Endothelial cell of umbilical vein (primary cell): Measurements from ENCODE around the gene STAB1. TPM values are rescaled to one million over a fixed set of nuclear protein-coding genes. Genes with fewer than 3 reads are reported as not detected.

Source experiments
- BruUV-seq: library from RNA; stranded (reverse); fragments of 400-500 nt; replicated peaks from 2 replicates; lab custom pipeline; 2021; lab: Mats Ljungman, UMichigan
- CTCF ChIA-PET: fragments of 300-600, 350-600 bp; sonication (Branson Sonifier 250); formaldehyde crosslinking; loops from one replicate; lab custom pipeline; 2021; ENCODE audit warnings: antibody characterized with exemption, inconsistent platforms; lab: Charles Lee
- POLR2A ChIA-PET: fragments of 300-600, 350-600 bp; sonication (Branson Sonifier 250); formaldehyde crosslinking; loops from one replicate; lab custom pipeline; 2021; ENCODE audit warnings: antibody characterized with exemption, inconsistent platforms; lab: Charles Lee
- DNase-seq: peaks from one replicate; pipeline ENCODE4 v3.0.0-alpha.2; 2011; ENCODE audit warnings: low read depth, low spot score
- FAIRE-seq: peaks from 2 replicates; lab custom pipeline; 2011; peaks lifted over from hg19 to GRCh38; lab: Jason Lieb, UNC
- H2AFZ ChIP-seq: 2 replicates; pipeline ENCODE4 v1.6.0; 2012; ENCODE audit warnings: low read depth, low read length, control low read depth, inconsistent platforms
- H3K27ac ChIP-seq: 2 replicates; pipeline ENCODE4 v1.5.1; 2011; ENCODE audit warnings: low read depth, mild to moderate bottlenecking, control low read depth, low read length, moderate library complexity; ENCODE audit not compliant: insufficient read depth
- H3K27me3 ChIP-seq, 2 experiments: 2 replicates each; pipeline versions ENCODE4 v1.6.0 to v1.6.1; 2011; ENCODE audit warnings: low read length in 2 of 2, mixed read lengths in 1 of 2; ENCODE audit not compliant: control insufficient read depth in 2 of 2, insufficient read depth in 2 of 2
- H3K36me3 ChIP-seq, 2 experiments: 2 replicates in 1 of 2; 3 replicates in 1 of 2; pipeline ENCODE4 v1.5.1; 2011; ENCODE audit warnings: low read length in 2 of 2, mild to moderate bottlenecking in 1 of 2, moderate library complexity in 1 of 2; ENCODE audit not compliant: control insufficient read depth in 2 of 2, insufficient read depth in 2 of 2; ENCODE audit errors: extremely low read depth in 1 of 2
- H3K4me1 ChIP-seq: 3 replicates; pipeline ENCODE4 v1.5.1; 2011; ENCODE audit warnings: mild to moderate bottlenecking, low read length; ENCODE audit not compliant: control insufficient read depth, insufficient read depth; ENCODE audit errors: extremely low read depth
- H3K4me2 ChIP-seq: 2 replicates; pipeline ENCODE4 v1.6.1; 2011; ENCODE audit warnings: low read length, control low read depth, mixed read lengths; ENCODE audit not compliant: insufficient read depth
- H3K4me3 ChIP-seq, 3 experiments: fragments of 200-600 bp in 1 of 3; sonication (generic), shearing (Covaris generic) in 1 of 3; replicated peaks in 1 of 3; 2 replicates each; pipeline ENCODE4 v1.5.1; 2011 to 2016; ENCODE audit warnings: control low read depth in 3 of 3, low read length in 3 of 3, mild to moderate bottlenecking in 2 of 3, inconsistent platforms in 1 of 3, low read depth in 1 of 3, moderate library complexity in 1 of 3; ENCODE audit not compliant: insufficient read depth in 1 of 3
- H3K79me2 ChIP-seq: 2 replicates; pipeline ENCODE4 v1.6.0; 2012; ENCODE audit warnings: low read length, inconsistent platforms; ENCODE audit not compliant: control insufficient read depth, insufficient read depth
- H3K9ac ChIP-seq: replicated peaks from 2 replicates; pipeline ENCODE3; 2011; ENCODE audit warnings: low read length, control low read depth; ENCODE audit not compliant: insufficient read depth; ENCODE audit errors: extremely low read depth
- H3K9me1 ChIP-seq: replicated peaks from 3 replicates; pipeline ENCODE4 v1.6.0; 2011; ENCODE audit warnings: mild to moderate bottlenecking, low read length; ENCODE audit not compliant: control insufficient read depth, insufficient read depth; ENCODE audit errors: extremely low read depth
- H3K9me3 ChIP-seq: replicated peaks from 2 replicates; pipeline ENCODE4 v1.5.1; 2012; ENCODE audit warnings: low read length, inconsistent platforms; ENCODE audit not compliant: control insufficient read depth, insufficient read depth
- H4K20me1 ChIP-seq: replicated peaks from 2 replicates; pipeline ENCODE3; 2011; ENCODE audit warnings: mild to moderate bottlenecking, low read length; ENCODE audit not compliant: control insufficient read depth, insufficient read depth; ENCODE audit errors: extremely low read depth
- CTCF ChIP-seq, 2 donors: IDR thresholded peaks; 1 replicate in 1 of 2; 2 replicates in 1 of 2; pipeline ENCODE4 v1.5.1; 2011; ENCODE audit warnings: low read length in 2 of 2, mild to moderate bottlenecking in 2 of 2, moderate library complexity in 2 of 2, control low read depth in 1 of 2, inconsistent platforms in 1 of 2, low read depth in 1 of 2; ENCODE audit not compliant: insufficient read depth in 1 of 2; ENCODE audit errors: extremely low read depth in 1 of 2
- GATA2 ChIP-seq: IDR thresholded peaks from 2 replicates; pipeline ENCODE4 v1.7.0; 2011; ENCODE audit warnings: low read depth, mild to moderate bottlenecking, moderate library complexity, mixed read lengths, low read length; ENCODE audit not compliant: insufficient read length, insufficient read depth
- JUN ChIP-seq: IDR thresholded peaks from 2 replicates; pipeline ENCODE4 v1.6.1; 2011; ENCODE audit warnings: borderline replicate concordance, low read depth; ENCODE audit not compliant: insufficient read length, insufficient read depth
- MYC ChIP-seq: IDR thresholded peaks from one replicate; pipeline ENCODE4 v1.6.1; 2011; ENCODE audit warnings: mild to moderate bottlenecking, low read depth, low read length
- POLR2AphosphoS5 ChIP-seq: IDR thresholded peaks from 2 replicates; pipeline ENCODE4 v1.6.1; 2012; ENCODE audit warnings: low read depth, mild to moderate bottlenecking, control low read depth, low read length, moderate library complexity; ENCODE audit not compliant: insufficient read depth
- dilution Hi-C: fragments of 300-500 bp; cut with MboI; formaldehyde crosslinking; loops from one replicate; pipeline ENCODE4 v1.15.0; 2019; ENCODE audit warnings: low sequenced_read_pairs; ENCODE audit not compliant: extremely low pct_ligation_motif_present
- intact Hi-C: fragments of 100-400 bp; cut with micrococcal nuclease; formaldehyde crosslinking; loops from one replicate; pipeline ENCODE4 v1.10.0; 2022
- polyA plus RNA-seq, 4 experiments: library from polyadenylated mRNA; depleted of rRNA in 3 of 4; stranded (reverse) in 3 of 4; unstranded in 1 of 4; fragments of >200 nt; gene quantifications; 2 replicates each; pipeline versions ENCODE4 v1.2.1 to v1.2.3, GENCODE V29; 2011 to 2012; ENCODE audit warnings: missing spikeins in 1 of 4
- total RNA-seq: library from RNA; stranded (reverse); gene quantifications from 2 replicates; pipeline ENCODE4 v1.2.3, GENCODE V29; 2021
- TF ChIP-seq, protein P1 (sequence below): IDR thresholded peaks from 2 replicates; pipeline ENCODE4 v1.6.1; 2011; ENCODE audit not compliant: insufficient read depth, insufficient read length

Gene STAB1
- total and polyA plus RNA-seq, 2 donors (not counting 3 experiments of a cell fraction or from before 2014, with no cell fraction given) = 369 TPM

DNA sequence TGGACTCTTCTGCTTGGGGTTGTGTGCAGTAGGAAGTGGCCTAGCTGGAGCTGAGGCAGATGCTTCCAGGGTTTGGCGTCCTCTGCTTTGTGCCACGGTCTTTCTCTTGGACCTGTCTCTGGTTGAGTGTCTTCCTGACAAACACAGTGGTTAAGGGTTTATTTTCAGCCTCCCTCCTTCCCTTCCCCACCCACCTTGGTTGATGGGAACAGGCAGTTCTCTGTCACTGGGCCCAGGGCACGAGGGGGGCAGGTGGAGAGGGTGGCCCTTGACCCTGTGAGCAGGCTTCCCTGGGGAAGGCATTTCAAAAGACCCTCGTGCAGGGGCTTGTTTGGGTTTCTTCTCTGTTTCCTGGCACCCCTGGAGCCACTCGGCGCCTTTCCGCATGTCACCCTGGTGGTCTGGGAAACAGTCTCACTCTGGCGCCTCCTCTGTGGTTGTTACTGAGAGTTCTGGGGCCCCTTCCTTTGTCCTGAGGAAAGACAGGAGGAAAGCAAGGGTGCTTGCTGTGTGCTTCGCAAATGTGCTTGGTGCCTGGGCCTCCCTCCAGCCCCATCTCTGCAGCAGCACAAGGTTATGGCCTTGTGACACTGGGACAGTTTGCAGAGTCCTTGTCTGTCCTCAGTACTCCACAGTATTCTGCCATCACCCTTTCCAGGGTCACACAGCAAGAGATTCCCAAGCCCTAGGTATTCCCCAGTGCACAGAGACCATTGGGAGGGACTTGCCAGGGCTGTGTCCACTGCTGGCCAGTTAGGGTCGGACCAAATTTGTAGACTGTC, 10.3 kb upstream of the STAB1 start:
- H3K9ac ChIP-seq = no peak overlapping the region
- H3K79me2 ChIP-seq = no peaks in the 10 kb centered on the region
- peaks cover 8 to 80% of the 10 kb centered on the region in 2 experiments for H3K36me3 ChIP-seq
- H4K20me1 ChIP-seq = no peaks in the 10 kb centered on the region
- no peaks in the 10 kb centered on the region for H3K27me3 ChIP-seq
- DNase-seq (no peak), FAIRE-seq (no peak)
- no peak overlapping the region for H3K27ac ChIP-seq
- no peaks in the 10 kb centered on the region for H3K9me3 ChIP-seq
- no peak overlapping the region for H3K4me3 ChIP-seq
- intact Hi-C loops (no loop called here), dilution Hi-C loops (no loop called here)
- TF ChIP-seq CTCF (IDR thresholded peaks at IDR 0.05; ENCODE audit: extremely low read depth in 1 of 2, insufficient read depth in 1 of 2, low read depth in 1 of 2, low read length in 2 of 2) = no peak
- TF ChIP-seq GATA2 = no peak
- TF ChIP-seq, protein P1, sequence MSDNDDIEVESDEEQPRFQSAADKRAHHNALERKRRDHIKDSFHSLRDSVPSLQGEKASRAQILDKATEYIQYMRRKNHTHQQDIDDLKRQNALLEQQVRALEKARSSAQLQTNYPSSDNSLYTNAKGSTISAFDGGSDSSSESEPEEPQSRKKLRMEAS = no peak
- no peak for TF ChIP-seq POLR2AphosphoS5
- no peak for TF ChIP-seq MYC
- TF ChIP-seq JUN = no peak
- no peak overlapping the region for H2AFZ ChIP-seq
- no peaks in the 10 kb centered on the region for H3K9me1 ChIP-seq
- CTCF ChIA-PET = interaction anchor here (2.1 kb wide), 1 partner anchor 10 kb away, joined by 8 read pairs; the partner anchor contains the start of gene STAB1
- no peak overlapping the region for H3K4me2 ChIP-seq
- H3K4me1 ChIP-seq = peaks cover 8% of the 10 kb centered on the region
- POLR2A ChIA-PET = no interaction called here
- no TSS peak for BruUV-seq
